H1 (cell line): ENCODE data around the gene DIPK1A. TPM values are rescaled to one million over a fixed set of nuclear protein-coding genes. Genes with fewer than 3 reads are reported as not detected.

Experiments used
- CTCF ChIA-PET: fragments of 300-600 bp; sonication (Branson Sonifier 250); formaldehyde crosslinking; loops from one replicate; lab custom pipeline; 2021; ENCODE audit not compliant: partially characterized antibody; lab: Charles Lee
- POLR2A ChIA-PET: fragments of 300-600 bp; sonication (Branson Sonifier 250); formaldehyde crosslinking; loops from one replicate; lab custom pipeline; 2021; ENCODE audit warnings: inconsistent platforms; ENCODE audit not compliant: partially characterized antibody; lab: Charles Lee
- DNase-seq, 2 experiments: peaks; one replicate each; pipeline versions ENCODE4 v3.0.0 to v3.0.0-alpha.2; 2010 to 2022; ENCODE audit warnings: low spot score in 2 of 2, low read depth in 1 of 2, mixed read lengths in 1 of 2
- FAIRE-seq: peaks from 2 replicates; lab custom pipeline; 2011; peaks lifted over from hg19 to GRCh38; lab: Jason Lieb, UNC
- H2AFZ ChIP-seq: 2 replicates; pipeline ENCODE4 v1.8.1; 2012; ENCODE audit warnings: low read length, inconsistent platforms
- H2AK5ac ChIP-seq: 2 replicates; pipeline ENCODE4 v1.6.1; 2013; ENCODE audit warnings: low read depth, low read length
- H2BK120ac ChIP-seq: replicated peaks from 2 replicates; pipeline ENCODE3; 2013; ENCODE audit warnings: low read depth, low read length, inconsistent platforms
- H2BK12ac ChIP-seq: 2 replicates; pipeline ENCODE4 v1.6.1; 2013; ENCODE audit warnings: low read depth, low read length
- H2BK15ac ChIP-seq: 2 replicates; pipeline ENCODE4 v1.6.1; 2013; ENCODE audit warnings: low read length
- H2BK20ac ChIP-seq: 2 replicates; pipeline ENCODE4 v1.6.1; 2013; ENCODE audit warnings: low read length
- H2BK5ac ChIP-seq: 2 replicates; pipeline ENCODE4 v1.6.1; 2013; ENCODE audit warnings: low read depth, low read length
- H3K14ac ChIP-seq: 2 replicates; pipeline ENCODE4 v1.6.1; 2013; ENCODE audit warnings: inconsistent platforms; ENCODE audit not compliant: insufficient read length
- H3K18ac ChIP-seq: 2 replicates; pipeline ENCODE4 v1.6.1; 2013; ENCODE audit warnings: low read length; ENCODE audit errors: extremely low read depth
- H3K23ac ChIP-seq: 2 replicates; pipeline ENCODE4 v1.6.1; 2013; ENCODE audit warnings: inconsistent platforms; ENCODE audit not compliant: insufficient read length
- H3K23me2 ChIP-seq: 2 replicates; pipeline ENCODE4 v1.6.1; 2013; ENCODE audit warnings: low read depth, low read length
- H3K27ac ChIP-seq: 2 replicates; pipeline ENCODE4 v1.6.1; 2011; ENCODE audit warnings: low read depth, low read length, inconsistent platforms
- H3K27me3 ChIP-seq, 4 experiments: replicated peaks in 1 of 4; 1 replicate in 1 of 4; 2 replicates in 3 of 4; pipeline versions ENCODE4 v1.6.1 to v1.8.1; 2011 to 2013; ENCODE audit warnings: low read length in 3 of 4, mild to moderate bottlenecking in 3 of 4, inconsistent platforms in 2 of 4, mixed read lengths in 2 of 4, moderate library complexity in 1 of 4; ENCODE audit not compliant: control insufficient read depth in 3 of 4, insufficient read depth in 3 of 4; ENCODE audit errors: extremely low read depth in 1 of 4
- H3K36me3 ChIP-seq, 4 experiments: 2 replicates each; pipeline versions ENCODE4 v1.6.1 to v1.8.1; 2011 to 2013; ENCODE audit warnings: mild to moderate bottlenecking in 4 of 4, low read length in 3 of 4, moderate library complexity in 2 of 4, control low read depth in 1 of 4, inconsistent platforms in 1 of 4; ENCODE audit not compliant: insufficient read depth in 4 of 4, control insufficient read depth in 2 of 4
- H3K4ac ChIP-seq: replicated peaks from 2 replicates; pipeline ENCODE3; 2013; ENCODE audit warnings: low read length, low read depth, mixed read lengths, inconsistent platforms; ENCODE audit not compliant: insufficient read length
- H3K4me1 ChIP-seq, 4 experiments: replicated peaks in 1 of 4; 1 replicate in 1 of 4; 2 replicates in 3 of 4; pipeline versions ENCODE4 v1.6.1 to v1.8.1; 2011 to 2013; ENCODE audit warnings: low read length in 3 of 4, inconsistent platforms in 2 of 4, mixed read lengths in 1 of 4; ENCODE audit not compliant: insufficient read depth in 4 of 4, control insufficient read depth in 3 of 4
- H3K4me2 ChIP-seq, 2 experiments: 2 replicates each; pipeline versions ENCODE4 v1.6.1 to v1.8.1; 2011 to 2013; ENCODE audit warnings: low read depth in 2 of 2, low read length in 2 of 2, control low read depth in 1 of 2, inconsistent platforms in 1 of 2, mild to moderate bottlenecking in 1 of 2; ENCODE audit not compliant: insufficient read depth in 1 of 2
- H3K4me3 ChIP-seq, 4 experiments: fragments of 200-600, 300-600 bp in 1 of 4; sonication (generic), shearing (Covaris generic), sonication (Bioruptor Twin) in 1 of 4; 2 replicates each; pipeline versions ENCODE4 v1.5.1 to v1.8.1; 2011 to 2016; ENCODE audit warnings: low read length in 4 of 4, low read depth in 3 of 4, control low read depth in 2 of 4, inconsistent platforms in 2 of 4, mild to moderate bottlenecking in 2 of 4, mixed read lengths in 1 of 4, moderate library complexity in 1 of 4; ENCODE audit not compliant: insufficient read depth in 2 of 4; ENCODE audit errors: extremely low read depth in 1 of 4
- H3K56ac ChIP-seq: replicated peaks from 2 replicates; pipeline ENCODE3; 2013; ENCODE audit warnings: low read depth, mild to moderate bottlenecking, mixed read lengths, low read length, inconsistent platforms; ENCODE audit not compliant: insufficient read length
- H3K79me1 ChIP-seq: 2 replicates; pipeline ENCODE4 v1.6.1; 2013; ENCODE audit warnings: low read depth, low read length, control low read depth
- H3K79me2 ChIP-seq, 2 experiments: 2 replicates each; pipeline versions ENCODE4 v1.6.1 to v1.8.1; 2012 to 2013; ENCODE audit warnings: low read length in 2 of 2, mild to moderate bottlenecking in 2 of 2, inconsistent platforms in 1 of 2; ENCODE audit not compliant: insufficient read depth in 2 of 2, control insufficient read depth in 1 of 2
- H3K9ac ChIP-seq, 4 experiments: replicated peaks in 1 of 4; 1 replicate in 1 of 4; 2 replicates in 3 of 4; pipeline versions ENCODE4 v1.6.1 to v1.8.1; 2011 to 2013; ENCODE audit warnings: low read depth in 3 of 4, low read length in 3 of 4, control low read depth in 2 of 4, mild to moderate bottlenecking in 2 of 4, moderate library complexity in 2 of 4, inconsistent platforms in 1 of 4; ENCODE audit errors: extremely low read depth in 1 of 4
- H3K9me3 ChIP-seq, 2 experiments: 2 replicates each; pipeline versions ENCODE4 v1.6.1 to v1.8.1; 2012 to 2013; ENCODE audit warnings: mild to moderate bottlenecking in 2 of 2, moderate library complexity in 2 of 2, control low read depth in 1 of 2, inconsistent platforms in 1 of 2, low read depth in 1 of 2, low read length in 1 of 2, mixed read lengths in 1 of 2; ENCODE audit not compliant: insufficient read depth in 2 of 2
- H4K20me1 ChIP-seq, 2 experiments: replicated peaks in 1 of 2; 2 replicates each; pipeline versions ENCODE3 to v1.8.1; 2011 to 2013; ENCODE audit warnings: inconsistent platforms in 2 of 2, low read length in 2 of 2, mild to moderate bottlenecking in 1 of 2; ENCODE audit not compliant: insufficient read depth in 2 of 2, control insufficient read depth in 1 of 2
- H4K5ac ChIP-seq: 2 replicates; pipeline ENCODE4 v1.6.1; 2013; ENCODE audit warnings: low read length, low read depth, mixed read lengths, inconsistent platforms; ENCODE audit not compliant: insufficient read length
- H4K8ac ChIP-seq: 2 replicates; pipeline ENCODE4 v1.8.0; 2013; ENCODE audit warnings: mild to moderate bottlenecking, moderate library complexity, low read length, inconsistent platforms; ENCODE audit not compliant: insufficient read depth; ENCODE audit errors: extremely low read depth
- H4K91ac ChIP-seq: replicated peaks from 2 replicates; pipeline ENCODE3; 2013; ENCODE audit warnings: low read length, mixed read lengths, inconsistent platforms; ENCODE audit not compliant: insufficient read length
- ASH2L ChIP-seq: fragments of 200-600, 300-600 bp; sonication (generic); IDR thresholded peaks from one replicate; pipeline ENCODE4 v1.7.1; 2017; ENCODE audit warnings: low read length
- EP300 ChIP-seq, 2 experiments: IDR thresholded peaks; 1 replicate in 1 of 2; 2 replicates in 1 of 2; pipeline ENCODE4 v1.6.1; 2011 to 2012; ENCODE audit warnings: low read depth in 2 of 2, low read length in 2 of 2, mild to moderate bottlenecking in 2 of 2, borderline replicate concordance in 1 of 2, inconsistent platforms in 1 of 2, moderate library complexity in 1 of 2
- FOSL1 ChIP-seq: IDR thresholded peaks from 2 replicates; pipeline ENCODE4 v1.6.1; 2011; ENCODE audit warnings: mild to moderate bottlenecking, low read depth, low read length, moderate library complexity; ENCODE audit not compliant: insufficient read depth
- HDAC2 ChIP-seq, 2 experiments: fragments of 300-600 bp in 1 of 2; sonication (generic) in 1 of 2; IDR thresholded peaks; 2 replicates each; pipeline ENCODE4 v1.6.1; 2011 to 2012; ENCODE audit warnings: low read depth in 2 of 2, low read length in 2 of 2, mild to moderate bottlenecking in 2 of 2, moderate library complexity in 2 of 2, borderline replicate concordance in 1 of 2, inconsistent platforms in 1 of 2
- KDM5A ChIP-seq: fragments of 200-600 bp; IDR thresholded peaks from 2 replicates; pipeline ENCODE4 v1.7.1; 2012; ENCODE audit warnings: mild to moderate bottlenecking, low read length, inconsistent platforms, mixed read lengths
- RAD21 ChIP-seq, 2 experiments: IDR thresholded peaks in 1 of 2; conservative IDR thresholded peaks in 1 of 2; 2 replicates each; pipeline ENCODE4 v1.6.1; 2011; ENCODE audit warnings: low read depth in 2 of 2, low read length in 2 of 2, improper control_type of control experiment in 1 of 2, inconsistent platforms in 1 of 2, mild to moderate bottlenecking in 1 of 2, moderate library complexity in 1 of 2
- RNF2 ChIP-seq: fragments of 200-900, 300-1000 bp; sonication (generic); IDR thresholded peaks from 2 replicates; pipeline ENCODE4 v1.7.1; 2016; ENCODE audit warnings: borderline replicate concordance, low read depth, mild to moderate bottlenecking, antibody characterized with exemption, low read length; ENCODE audit not compliant: poor library complexity, severe bottlenecking; ENCODE audit errors: missing control alignments
- RXRA ChIP-seq: IDR thresholded peaks from 2 replicates; pipeline ENCODE4 v1.6.1; 2011; ENCODE audit warnings: low read depth, mild to moderate bottlenecking, low read length, moderate library complexity; ENCODE audit not compliant: insufficient read depth
- TEAD4 ChIP-seq: IDR thresholded peaks from 2 replicates; pipeline ENCODE4 v1.6.1; 2012; ENCODE audit warnings: low read depth, low read length, inconsistent platforms, mixed read lengths
- ZNF274 ChIP-seq: IDR thresholded peaks from 2 replicates; pipeline ENCODE4 v1.7.0; 2012; ENCODE audit warnings: low read length, borderline replicate concordance; ENCODE audit errors: extremely low read depth
- WGBS, 2 experiments: shearing (Covaris generic) in 1 of 2; methylation state at CpG; one replicate each; pipeline versions ENCODE4 v1.1.6 to v1.1.7; 2013 to 2015; ENCODE audit warnings: low lambda C conversion rate in 2 of 2, mixed read lengths in 2 of 2, inconsistent platforms in 1 of 2, low coverage in 1 of 2, missing lambda C conversion rate in 1 of 2; ENCODE audit not compliant: insufficient replicate concordance in 2 of 2, insufficient coverage in 1 of 2, insufficient read length in 1 of 2; ENCODE audit errors: extremely low coverage in 1 of 2, missing lambda C conversion rate in 1 of 2; 5-methylcytosine and 5-hydroxymethylcytosine counted together
- polyA plus RNA-seq, 7 experiments: library from polyadenylated mRNA; depleted of rRNA in 3 of 7; stranded (reverse) in 5 of 7; unstranded in 2 of 7; fragments of >200 nt in 5 of 7; fragments of 200-250 nt in 2 of 7; gene quantifications; 1 replicate in 5 of 7; 2 replicates in 1 of 7; 4 replicates in 1 of 7; pipeline versions ENCODE4 v1.2.1 to v1.2.3, GENCODE V29; 2011 to 2013; ENCODE audit warnings: missing spikeins in 2 of 7, mixed read lengths in 2 of 7
- total RNA-seq: library from RNA; stranded (reverse); fragmentation: NEBNext Ultra II Directional; extraction: Animal tissue kit (Norgen Biotek cat#: 25700); gene quantifications from 2 replicates; pipeline ENCODE4 v1.2.1, GENCODE V29; 2021

The DIPK1A gene
- total and polyA plus RNA-seq, 2 of the 8 experiments (the other 6 are each of a cell fraction or from before 2014, with no cell fraction given), result 2.5 to 5.0 TPM

- Histone ChIP-seq H2AK5ac (no peak overlapping the region), H4K91ac (no peak overlapping the region), H3K79me1 (no peaks in the 10 kb centered on the region), H3K4me3 (no peak overlapping the region), H2BK20ac (no peak overlapping the region), H3K4me1 (no peaks in the 10 kb centered on the region), H2BK5ac (no peak overlapping the region), H4K8ac (no peak overlapping the region), H3K4ac (no peak overlapping the region), H3K14ac (no peak overlapping the region), H3K27ac (no peak overlapping the region), H3K79me2 (no peaks in the 10 kb centered on the region), H3K23ac (no peak overlapping the region), H3K36me3 (no peaks in the 10 kb centered on the region), H3K56ac (no peak overlapping the region), H3K4me2 (no peak overlapping the region), H2BK120ac (no peak overlapping the region), H3K18ac (no peak overlapping the region), H2BK12ac (no peak overlapping the region), H2AFZ (no peak overlapping the region), H2BK15ac (no peak overlapping the region), H3K23me2 (no peaks in the 10 kb centered on the region), H3K27me3 (no peaks in the 10 kb centered on the region), H3K9ac (no peak overlapping the region), H3K9me3 (no peaks in the 10 kb centered on the region), H4K20me1 (no peaks in the 10 kb centered on the region), H4K5ac (no peak overlapping the region)
- TF ChIP-seq HDAC2 (IDR thresholded peaks at IDR 0.05; ENCODE audit: borderline replicate concordance in 1 of 2, low read depth in 2 of 2, low read length in 2 of 2) (no peak), FOSL1 (no peak), RAD21 (IDR thresholded peaks at IDR 0.05 in 1 of 2, conservative IDR thresholded peaks at IDR 0.05 in 1 of 2; ENCODE audit: low read depth in 2 of 2, low read length in 2 of 2) (no peak), EP300 (IDR thresholded peaks at IDR 0.05; ENCODE audit: borderline replicate concordance in 1 of 2, low read depth in 2 of 2, low read length in 2 of 2) (no peak), ZNF274 (no peak), ASH2L (no peak), RXRA (no peak), TEAD4 (no peak), RNF2 (no peak), KDM5A (no peak)
- DNase-seq (no peak), FAIRE-seq (no peak)
- CTCF ChIA-PET, result no interaction called here
- 77% methylated on average over 2 of the region's 2 CpGs; no CpG with 5 or more reads in 1 of the 2 experiments for WGBS, 2 experiments
- POLR2A ChIA-PET, result no interaction called here
Observed at GRCh38 chr1:92989253-92989652, 28.0 kb upstream of the DIPK1A start.
